Activated B cell treated with CpG ODN at 0.5 μM for 24 hours (primary cell): ENCODE results near the gene PAFAH2. TPM values are rescaled to one million over a fixed set of nuclear protein-coding genes. Genes with fewer than 3 reads are reported as not detected.

ENCODE experiments used
- ATAC-seq: fragments of 200-7000 bp; cut with Tn5 transposase; one replicate; pipeline ENCODE4 v1.10.0; 2021; ENCODE audit warnings: low read depth, mild to moderate bottlenecking, moderate library complexity
- CTCF ChIA-PET: fragments of 350-600 bp; sonication (Branson Sonifier 250); formaldehyde crosslinking; loops from one replicate; lab custom pipeline; 2021; ENCODE audit warnings: antibody characterized with exemption; lab: Charles Lee
- POLR2A ChIA-PET: fragments of 350-600 bp; sonication (Branson Sonifier 250); formaldehyde crosslinking; loops from one replicate; lab custom pipeline; 2021; ENCODE audit warnings: antibody characterized with exemption; lab: Charles Lee
- DNase-seq: peaks from one replicate; pipeline ENCODE4 v3.0.0; 2022
- H3K27ac Mint-ChIP-seq: one replicate; pipeline ENCODE4 v1.8.0; 2020; ENCODE audit warnings: mixed read lengths
- H3K27me3 Mint-ChIP-seq: one replicate; pipeline ENCODE4 v1.8.0; 2021; ENCODE audit warnings: mixed read lengths
- H3K36me3 Mint-ChIP-seq: one replicate; pipeline ENCODE4 v1.8.0; 2021; ENCODE audit warnings: low read depth, mixed read lengths
- H3K4me1 Mint-ChIP-seq: one replicate; pipeline ENCODE4 v1.8.0; 2021; ENCODE audit warnings: mixed read lengths
- H3K4me3 Mint-ChIP-seq: one replicate; pipeline ENCODE4 v1.8.0; 2020; ENCODE audit warnings: mild to moderate bottlenecking, mixed read lengths
- H3K9me3 Mint-ChIP-seq: one replicate; pipeline ENCODE4 v1.8.0; 2020; ENCODE audit warnings: mixed read lengths
- intact Hi-C: fragments of 100-400 bp; cut with micrococcal nuclease; formaldehyde crosslinking; loops from one replicate; pipeline ENCODE4 v1.15.1; 2024
- total RNA-seq: library from RNA; stranded (reverse); gene quantifications from 2 replicates; pipeline ENCODE4 v1.2.3, GENCODE V29; 2022
- TF ChIP-seq, protein P1 (sequence below): fragments of 200-600 bp; IDR thresholded peaks from one replicate; pipeline ENCODE4 v1.8.0; 2022; ENCODE audit warnings: antibody characterized with exemption, mild to moderate bottlenecking

Gene PAFAH2
- total RNA-seq: 5.4 and 9.2 TPM in 2 replicates

DNA sequence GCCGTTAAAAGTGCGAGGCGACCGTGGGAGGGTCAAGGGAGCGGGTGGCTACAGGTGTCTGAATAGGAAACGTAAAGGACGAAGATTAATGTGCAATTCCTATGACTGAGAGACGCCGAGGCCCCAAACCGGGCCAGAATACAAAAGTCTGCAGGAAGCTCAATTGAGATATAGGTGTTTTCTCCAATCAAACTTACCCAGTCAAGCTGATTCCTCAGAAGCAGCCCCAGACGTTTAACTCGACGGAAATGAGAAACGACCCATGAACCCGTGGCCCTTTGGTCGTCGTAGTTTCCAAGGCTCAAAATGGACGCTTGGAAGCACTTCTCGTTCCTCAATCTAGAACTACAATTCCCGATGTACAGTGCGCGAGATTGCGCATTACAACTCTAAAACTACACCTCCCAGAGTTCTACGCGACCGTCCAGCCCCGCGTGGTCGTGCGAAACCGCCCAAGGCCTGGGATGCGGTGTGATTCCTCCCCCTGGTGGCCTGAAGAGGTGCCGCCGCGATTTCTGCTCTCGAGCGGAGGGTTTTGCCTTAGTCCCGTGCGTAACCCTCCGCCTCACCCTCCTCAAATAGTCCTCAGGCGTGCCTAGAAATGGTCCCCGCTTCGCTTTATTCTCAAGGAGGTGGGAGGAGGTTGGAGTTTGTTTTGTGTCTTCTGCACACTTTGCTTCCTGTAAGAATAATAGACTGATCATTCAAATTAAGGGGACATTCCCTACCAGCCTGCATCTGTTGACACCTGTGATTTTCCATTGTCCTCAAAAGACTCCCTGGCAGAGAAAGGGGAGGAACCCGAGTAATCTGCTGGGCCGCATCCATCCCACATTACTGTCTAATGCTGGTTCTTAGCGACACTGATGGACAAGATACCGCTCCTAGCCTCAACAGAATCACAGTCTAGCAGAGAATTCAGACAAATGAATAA is at the start of gene PAFAH2:
PAFAH2 (minus strand) TSS at position 236 of the 934 bp plus-strand sequence. CDS start 7,247 bp downstream, outside the sequence.
- CTCF ChIA-PET: interaction anchor here (1.0 to 6.6 kb wide), 8 partner anchors 27 to 389 kb away, joined by 3 to 94 read pairs (median 4); partner anchors contain the start of gene STMN1
- Mint-ChIP-seq H3K4me3 (peak within 1 kb of the TSS; percentile 95), H3K27me3 (no peaks in the 10 kb centered on the region), H3K9me3 (no peaks in the 10 kb centered on the region), H3K36me3 (peaks cover 11% of the 10 kb centered on the region), H3K27ac (peak within 1 kb of the TSS; percentile 95), H3K4me1 (peaks cover 18% of the 10 kb centered on the region)
- POLR2A ChIA-PET: interaction anchor here (0.6 to 1.9 kb wide), 17 partner anchors 9 to 1157 kb away, joined by 3 to 25 read pairs (median 5); partner anchors contain the start of genes DHDDS, MTFR1L, RSRP1 and SLC9A1
- TF ChIP-seq, protein P1, sequence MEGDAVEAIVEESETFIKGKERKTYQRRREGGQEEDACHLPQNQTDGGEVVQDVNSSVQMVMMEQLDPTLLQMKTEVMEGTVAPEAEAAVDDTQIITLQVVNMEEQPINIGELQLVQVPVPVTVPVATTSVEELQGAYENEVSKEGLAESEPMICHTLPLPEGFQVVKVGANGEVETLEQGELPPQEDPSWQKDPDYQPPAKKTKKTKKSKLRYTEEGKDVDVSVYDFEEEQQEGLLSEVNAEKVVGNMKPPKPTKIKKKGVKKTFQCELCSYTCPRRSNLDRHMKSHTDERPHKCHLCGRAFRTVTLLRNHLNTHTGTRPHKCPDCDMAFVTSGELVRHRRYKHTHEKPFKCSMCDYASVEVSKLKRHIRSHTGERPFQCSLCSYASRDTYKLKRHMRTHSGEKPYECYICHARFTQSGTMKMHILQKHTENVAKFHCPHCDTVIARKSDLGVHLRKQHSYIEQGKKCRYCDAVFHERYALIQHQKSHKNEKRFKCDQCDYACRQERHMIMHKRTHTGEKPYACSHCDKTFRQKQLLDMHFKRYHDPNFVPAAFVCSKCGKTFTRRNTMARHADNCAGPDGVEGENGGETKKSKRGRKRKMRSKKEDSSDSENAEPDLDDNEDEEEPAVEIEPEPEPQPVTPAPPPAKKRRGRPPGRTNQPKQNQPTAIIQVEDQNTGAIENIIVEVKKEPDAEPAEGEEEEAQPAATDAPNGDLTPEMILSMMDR: peak; percentile 89
- ATAC-seq: peak; percentile 98
- intact Hi-C loops: loop anchor here (1.0 to 5.0 kb wide), 8 partner anchors 37 to 568 kb away; partner anchors contain the start of genes AUNIP, MACO1, MAN1C1 and STMN1
- DNase-seq: peak; percentile 85

DNA sequence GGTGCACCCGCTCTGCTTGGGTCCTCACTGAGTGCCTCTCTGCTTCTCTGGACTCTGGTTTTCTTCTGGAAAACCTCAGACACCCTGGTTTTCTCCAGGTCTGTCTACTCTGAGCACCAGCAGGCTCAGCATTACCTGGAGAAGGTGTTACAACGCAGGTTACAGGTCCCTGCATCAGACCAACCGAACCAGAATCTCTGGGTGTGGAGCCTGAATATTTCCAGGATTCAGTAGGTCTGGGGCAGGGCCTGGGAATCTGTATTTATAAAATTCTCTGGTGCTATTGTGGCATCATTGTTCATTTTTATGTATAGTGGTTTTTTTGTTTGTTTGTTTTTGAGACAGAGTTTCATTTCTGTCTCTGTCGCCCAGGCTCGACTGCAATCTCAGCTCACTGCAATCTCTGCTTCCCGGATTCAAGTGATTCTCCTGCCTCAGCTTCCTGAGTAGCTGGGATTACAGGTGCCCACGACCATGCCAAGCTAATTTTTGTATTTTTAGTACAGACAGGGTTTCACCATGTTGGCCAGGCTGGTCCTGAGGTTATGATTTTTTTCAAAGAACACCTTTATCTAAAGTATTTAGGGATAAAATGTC is 49.5 kb upstream of the PAFAH2 start:
- ChIA-PET POLR2A (interaction anchor here (0.5 to 0.6 kb wide), 2 partner anchors 38 to 102 kb away, joined by 5 read pairs; no protein-coding TSS in a partner anchor), CTCF (no interaction called here)
- H3K36me3 Mint-ChIP-seq: no peaks in the 10 kb centered on the region
- no peak overlapping the region for H3K27ac Mint-ChIP-seq
- TF ChIP-seq, protein P1: no peak
- H3K4me1 Mint-ChIP-seq: no peaks in the 10 kb centered on the region
- peaks cover 69% of the 10 kb centered on the region for H3K27me3 Mint-ChIP-seq
- ATAC-seq: no peak
- intact Hi-C loops: no loop called here
- no peak for DNase-seq
- no peak overlapping the region for H3K4me3 Mint-ChIP-seq
- H3K9me3 Mint-ChIP-seq: no peaks in the 10 kb centered on the region

DNA sequence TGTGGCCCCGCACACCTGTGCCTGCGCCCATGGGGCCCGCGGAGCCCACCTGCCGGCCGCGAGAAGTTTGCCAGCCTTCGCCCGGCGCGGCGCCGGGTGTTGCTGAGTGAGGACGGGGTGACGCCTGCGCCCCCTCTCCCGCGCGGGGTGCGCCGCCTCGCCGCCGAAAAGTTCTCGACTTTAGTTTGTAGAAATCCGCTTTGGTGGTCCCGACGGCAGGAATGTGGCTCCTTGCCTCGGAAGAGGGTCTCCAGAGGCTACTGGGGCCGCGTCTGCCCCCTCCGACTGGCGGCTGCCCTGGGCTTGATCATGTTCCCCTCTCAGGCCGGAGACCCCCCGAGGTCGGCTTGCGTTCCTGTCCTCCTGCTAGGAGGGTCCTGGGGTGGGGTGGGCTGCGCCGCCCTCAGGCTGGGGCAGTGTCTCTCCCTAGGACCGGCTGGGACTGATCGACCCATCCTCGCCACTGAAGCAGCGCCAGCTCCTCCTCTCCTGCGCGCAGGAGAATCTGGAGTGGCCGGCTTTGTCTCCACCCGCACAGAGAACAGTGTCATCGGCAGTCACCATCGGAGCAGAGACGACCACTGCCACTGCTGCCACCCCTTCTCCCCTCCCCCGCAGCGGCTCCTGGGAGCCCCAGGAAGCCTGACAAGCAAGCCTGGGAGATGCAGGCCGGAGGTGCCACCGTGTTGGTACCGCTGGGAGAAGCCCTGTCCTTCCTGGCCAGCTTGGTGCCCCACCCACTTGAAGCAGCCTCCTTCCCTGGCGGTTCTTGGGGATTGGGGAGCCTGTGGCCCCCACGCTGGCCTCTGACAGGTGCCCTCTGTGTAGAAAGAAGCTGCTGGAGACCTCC is 48.6 kb upstream of the PAFAH2 start:
- peaks cover 66% of the 10 kb centered on the region for H3K27me3 Mint-ChIP-seq
- no peak overlapping the region for H3K27ac Mint-ChIP-seq
- H3K9me3 Mint-ChIP-seq: no peaks in the 10 kb centered on the region
- H3K36me3 Mint-ChIP-seq: no peaks in the 10 kb centered on the region
- TF ChIP-seq, protein P1: no peak
- ATAC-seq (no peak), DNase-seq (no peak)
- POLR2A ChIA-PET: no interaction called here
- CTCF ChIA-PET: no interaction called here
- intact Hi-C loops: no loop called here
- no peak overlapping the region for H3K4me3 Mint-ChIP-seq
- no peaks in the 10 kb centered on the region for H3K4me1 Mint-ChIP-seq

GRCh38 chr1:26045722-26046245 is 47.9 kb upstream of the PAFAH2 start, which contains the start of gene SLC30A2:
SLC30A2 (minus strand) TSS chr1:26046118; CDS start chr1:26045896, 222 bp downstream.
- no peak within 1 kb of the TSS for H3K4me3 Mint-ChIP-seq
- H3K4me1 Mint-ChIP-seq: no peaks in the 10 kb centered on the region
- no peak for DNase-seq
- CTCF ChIA-PET: no interaction called here
- POLR2A ChIA-PET: no interaction called here
- peaks cover 61% of the 10 kb centered on the region for H3K27me3 Mint-ChIP-seq
- no peak within 1 kb of the TSS for H3K27ac Mint-ChIP-seq
- intact Hi-C loops: no loop called here
- TF ChIP-seq, protein P1: no peak
- no peaks in the 10 kb centered on the region for H3K9me3 Mint-ChIP-seq
- ATAC-seq: no peak
- H3K36me3 Mint-ChIP-seq: no peaks in the 10 kb centered on the region
